Measurements from ENCODE around the gene CDH4. TPM values are rescaled to one million over a fixed set of nuclear protein-coding genes. Genes with fewer than 3 reads are reported as not detected.

The CDH4 gene
- total and polyA plus RNA-seq, 2 of the 13 experiments (the other 11 are each of a cell fraction or from before 2014, with no cell fraction given) = not detected

- Histone ChIP-seq H2AFZ (ENCODE audit: low read length) (no peak overlapping the region), H3K79me2 (ENCODE audit: insufficient read depth, low read length) (no peaks in the 10 kb centered on the region), H3K4me2 (ENCODE audit: low read depth, low read length) (no peak overlapping the region), H3K9me3 (ENCODE audit: low read length) (no peaks in the 10 kb centered on the region), H3K4me1 (ENCODE audit: insufficient read depth, low read length) (no peaks in the 10 kb centered on the region), H3K9ac (ENCODE audit: insufficient read depth, low read depth, low read length) (no peak overlapping the region), H3K27ac (ENCODE audit: extremely low read length, insufficient read depth, low read length) (no peak overlapping the region), H3K4me3 (replicated peaks in 1 of 3; ENCODE audit: insufficient read depth in 1 of 3, low read depth in 2 of 3, low read length in 3 of 3) (no peak overlapping the region), H3K27me3 (ENCODE audit: control insufficient read depth in 1 of 2, insufficient read depth in 2 of 2, low read length in 2 of 2) (peaks cover 0 to 1% of the 10 kb centered on the region in 2 experiments; a peak in 1 of 5 replicates), H3K36me3 (replicated peaks in 1 of 2; ENCODE audit: control insufficient read depth in 1 of 2, insufficient read depth in 2 of 2, low read length in 2 of 2) (no peaks in the 10 kb centered on the region), H4K20me1 (ENCODE audit: insufficient read depth, low read length) (no peaks in the 10 kb centered on the region)
- CTCF ChIA-PET (ENCODE audit: low intra/inter-chr PET ratio, low total read pairs) = no interaction called here
- in situ Hi-C loops (cut with HindIII; ENCODE audit: extremely low pct_ligation_motif_present, low pct_unique_long_range_greater_than_20kb) = no loop called here
- DNase-seq (ENCODE audit: low spot score) = no peak
- no TSS peak for BruUV-seq (replicated peaks)
- intact Hi-C loops (cut with micrococcal nuclease; ENCODE audit: unreplicated experiment) = no loop called here
- 21% methylated on average over 8 of the region's 8 CpGs for WGBS (ENCODE audit: low lambda C conversion rate)
- POLR2A ChIA-PET = no interaction called here
- no peak for TF ChIP-seq GABPA (IDR thresholded peaks at IDR 0.05; ENCODE audit: low read depth, low read length)
- no peak for TF ChIP-seq GABPA (CRISPR knock-in tag; IDR thresholded peaks at IDR 0.05; ENCODE audit: low read depth)
- TF ChIP-seq PAXIP1 (CRISPR knock-in tag; conservative IDR thresholded peaks at IDR 0.05) = no peak
- no peak for TF ChIP-seq RBM39 (IDR thresholded peaks at IDR 0.05; ENCODE audit: low read depth, low read length, poor library complexity, severe bottlenecking)
- no peak for TF ChIP-seq SIN3A (IDR thresholded peaks at IDR 0.05; ENCODE audit: borderline replicate concordance, low read depth, low read length)
- 0 out of 2 replicates have a peak, but pooled peaks have one; percentile 34 for TF ChIP-seq CREB1 (IDR thresholded peaks at IDR 0.05)
- no peak for TF ChIP-seq CREB1 (CRISPR knock-in tag; IDR thresholded peaks at IDR 0.05)
- TF ChIP-seq TARDBP (CRISPR knock-in tag; IDR thresholded peaks at IDR 0.05) = no peak
- no peak; the same call in 2 of the 3 replicates for ATAC-seq
- no peak for FAIRE-seq
These were observed 197.1 kb downstream of the CDH4 start for GRCh38 chr20:61449057-61449609.

Data from HepG2 (cell line).